Daoy (cell line): ENCODE measurements around the gene FAP. TPM values are rescaled to one million over a fixed set of nuclear protein-coding genes. Genes with fewer than 3 reads are reported as not detected.

Experiments used
- DNase-seq: peaks from one replicate; pipeline ENCODE4 v3.0.0-alpha.2; 2015; ENCODE audit warnings: low read depth
- total RNA-seq: library from RNA; depleted of rRNA; stranded (reverse); fragments of >200 nt; shearing (Covaris generic); gene quantifications from 2 replicates; pipeline ENCODE4 v1.2.3, GENCODE V29; 2014; rRNA removed

FAP gene, protein sequence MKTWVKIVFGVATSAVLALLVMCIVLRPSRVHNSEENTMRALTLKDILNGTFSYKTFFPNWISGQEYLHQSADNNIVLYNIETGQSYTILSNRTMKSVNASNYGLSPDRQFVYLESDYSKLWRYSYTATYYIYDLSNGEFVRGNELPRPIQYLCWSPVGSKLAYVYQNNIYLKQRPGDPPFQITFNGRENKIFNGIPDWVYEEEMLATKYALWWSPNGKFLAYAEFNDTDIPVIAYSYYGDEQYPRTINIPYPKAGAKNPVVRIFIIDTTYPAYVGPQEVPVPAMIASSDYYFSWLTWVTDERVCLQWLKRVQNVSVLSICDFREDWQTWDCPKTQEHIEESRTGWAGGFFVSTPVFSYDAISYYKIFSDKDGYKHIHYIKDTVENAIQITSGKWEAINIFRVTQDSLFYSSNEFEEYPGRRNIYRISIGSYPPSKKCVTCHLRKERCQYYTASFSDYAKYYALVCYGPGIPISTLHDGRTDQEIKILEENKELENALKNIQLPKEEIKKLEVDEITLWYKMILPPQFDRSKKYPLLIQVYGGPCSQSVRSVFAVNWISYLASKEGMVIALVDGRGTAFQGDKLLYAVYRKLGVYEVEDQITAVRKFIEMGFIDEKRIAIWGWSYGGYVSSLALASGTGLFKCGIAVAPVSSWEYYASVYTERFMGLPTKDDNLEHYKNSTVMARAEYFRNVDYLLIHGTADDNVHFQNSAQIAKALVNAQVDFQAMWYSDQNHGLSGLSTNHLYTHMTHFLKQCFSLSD
- 6.9 and 10.1 TPM in 2 replicates for total RNA-seq

DNA sequence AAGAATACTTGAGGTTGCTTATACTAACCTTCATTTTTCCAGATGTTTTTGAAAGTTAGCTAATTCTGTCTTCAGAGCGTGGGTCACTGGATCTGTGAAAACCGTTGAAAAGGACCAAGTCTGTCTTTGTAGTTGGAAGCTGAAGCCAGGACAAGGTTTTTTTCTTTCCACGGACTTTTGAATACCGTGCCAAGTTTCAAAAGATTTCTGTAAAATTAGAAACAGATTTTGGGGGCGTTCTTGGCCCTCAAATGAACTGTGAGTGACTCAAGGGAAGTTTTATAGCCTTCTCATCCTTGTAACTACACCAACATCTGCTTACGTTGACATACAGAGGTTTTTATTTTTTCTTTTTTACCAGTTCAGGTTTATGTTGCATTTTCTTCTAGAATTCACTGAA, at the start of gene FAP:
Gene FAP (minus strand): TSS at position 152 of the 400 bp plus-strand sequence. CDS start 118 bp downstream, at position 34.
- peak; percentile 53 for DNase-seq

GRCh38 chr2:162291748-162292147, 48.5 kb upstream of the FAP start:
- no peak for DNase-seq

DNA sequence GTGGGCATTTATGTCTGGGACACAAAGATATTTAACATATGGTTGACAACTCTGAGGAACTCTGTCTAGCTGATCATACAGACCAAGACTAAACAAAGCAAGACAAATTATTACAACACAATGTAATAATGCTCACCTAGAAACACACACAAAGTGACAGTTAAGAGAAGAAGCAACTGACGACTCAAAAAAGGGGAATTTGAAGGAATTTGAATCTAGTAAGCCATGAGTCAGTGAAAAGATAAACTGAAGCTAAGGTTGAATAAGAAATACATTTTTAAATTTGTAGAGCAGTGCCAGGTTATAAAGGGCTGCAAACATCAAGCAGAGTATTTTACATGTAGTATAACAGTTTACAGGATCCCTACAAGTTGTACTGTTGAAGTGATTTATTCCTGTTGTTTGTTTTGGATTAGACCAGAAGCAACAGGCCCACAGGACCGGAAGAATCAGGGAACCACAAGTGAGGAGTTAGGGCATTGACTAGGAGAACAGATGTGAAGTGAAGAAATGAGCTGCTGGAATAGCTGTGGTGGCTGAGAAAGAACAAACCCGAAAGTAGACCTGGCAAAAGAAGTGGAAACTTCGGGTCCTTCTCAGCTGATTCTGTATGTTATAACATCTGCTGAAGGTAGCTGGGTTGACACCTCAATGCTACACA, 39.6 kb upstream of the FAP start:
- no peak for DNase-seq

GRCh38 chr2:162280654-162281053, 37.4 kb upstream of the FAP start:
- no peak for DNase-seq

GRCh38 chr2:162277381-162277780, 34.1 kb upstream of the FAP start:
- DNase-seq, result no peak

DNA sequence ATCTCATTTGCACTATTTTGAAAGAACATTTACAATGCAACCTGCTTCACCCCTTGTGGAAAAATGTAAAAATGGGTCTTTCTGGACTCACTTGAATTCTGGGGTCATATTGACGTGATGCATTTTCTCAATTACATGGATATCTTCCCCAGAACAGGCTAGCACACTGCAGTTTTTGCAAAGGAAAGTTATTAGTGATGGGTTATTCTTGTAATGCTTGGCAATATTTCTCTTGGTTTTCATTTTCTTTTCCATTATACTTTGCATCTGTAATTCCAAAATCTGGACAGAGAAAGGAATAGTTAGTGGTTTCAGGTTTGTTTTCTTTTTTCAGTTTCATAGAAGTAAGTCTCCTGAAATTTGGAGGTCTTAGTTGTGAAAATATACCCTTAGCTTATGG, 24.8 kb upstream of the FAP start:
- no peak for DNase-seq

DNA sequence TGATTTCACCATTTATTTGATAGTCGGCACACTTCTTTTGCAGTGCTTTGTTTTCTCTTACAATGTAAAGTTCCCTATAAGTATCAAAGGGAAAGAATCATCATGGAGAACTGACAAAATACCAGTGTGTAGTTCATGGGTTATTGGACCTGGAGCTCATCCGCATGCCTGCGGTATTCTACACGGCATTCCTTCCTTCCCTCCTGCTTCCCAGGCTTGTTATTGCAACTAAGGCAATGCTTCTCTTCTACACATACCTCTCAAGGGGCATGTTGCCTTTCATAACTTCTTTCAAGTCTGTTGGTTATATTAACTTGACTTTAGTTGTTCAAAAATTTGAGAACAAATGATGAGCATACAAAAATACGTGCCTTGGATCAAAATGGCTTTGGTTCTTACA, 24.3 kb upstream of the FAP start:
- DNase-seq, result no peak

GRCh38 chr2:162266460-162266760, 23.2 kb upstream of the FAP start:
- DNase-seq, result no peak

DNA sequence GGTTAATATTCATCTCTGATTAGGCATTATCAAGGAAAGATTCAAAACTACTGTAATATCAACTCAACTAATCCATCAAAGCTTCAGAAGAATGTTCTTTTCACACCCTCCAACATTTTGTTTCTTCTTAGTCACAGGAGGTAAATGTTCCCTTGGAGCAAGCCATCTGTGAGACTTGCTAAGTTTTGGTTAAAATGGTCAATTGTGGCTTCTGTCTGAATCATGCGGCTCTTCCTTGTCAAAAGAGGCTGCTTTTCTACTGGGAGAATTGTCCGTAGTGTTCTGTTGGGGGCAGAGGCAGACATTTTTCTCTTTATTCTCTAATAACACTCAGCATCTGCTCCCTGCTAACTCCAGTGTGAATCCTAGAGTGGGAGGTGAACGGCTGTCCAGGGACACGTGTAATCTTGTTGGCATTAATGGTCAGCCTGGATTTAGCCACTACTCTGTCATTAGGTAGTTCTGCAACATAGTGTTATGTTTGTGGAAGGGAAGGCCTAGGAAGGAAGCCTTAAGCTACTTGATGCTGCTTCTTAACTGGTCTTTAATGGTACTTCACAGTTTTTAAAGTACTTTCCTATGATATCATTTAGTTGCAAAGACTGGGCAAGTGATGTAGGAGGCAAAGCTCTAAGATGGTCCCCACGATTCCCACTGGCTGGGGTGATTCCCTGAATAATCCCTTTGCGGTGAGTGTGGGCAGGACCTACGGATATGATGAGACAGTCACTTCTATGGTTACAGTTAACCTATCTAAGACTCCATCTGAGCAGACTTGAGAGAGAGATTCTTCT, 22.6 kb upstream of the FAP start:
- no peak for DNase-seq

- DNase-seq, result peak; percentile 37
These were observed 18.0 kb upstream of the FAP start for GRCh38 chr2:162261032-162261945.

DNA sequence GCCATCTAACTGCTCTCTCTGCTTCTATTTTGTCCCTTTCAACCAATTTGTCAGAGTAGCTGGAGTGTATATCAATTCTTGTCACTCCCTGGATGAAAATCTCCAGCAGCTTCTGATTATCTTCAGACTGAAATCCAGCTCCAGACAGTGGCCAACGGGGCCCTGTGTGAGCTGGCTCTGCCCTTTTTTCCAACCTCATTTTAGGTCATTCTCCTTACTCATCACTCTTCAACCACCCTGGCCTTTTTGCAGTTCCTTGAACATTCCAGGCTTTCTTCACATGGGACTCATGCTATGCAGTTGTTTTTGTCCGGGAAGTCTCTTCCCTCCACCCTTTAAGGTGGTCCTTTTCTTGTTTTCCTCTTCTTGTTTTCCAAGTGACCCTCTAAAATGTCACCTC, 15.4 kb upstream of the FAP start:
- no peak for DNase-seq

GRCh38 chr2:162258169-162258568, 14.9 kb upstream of the FAP start:
- DNase-seq, result no peak

GRCh38 chr2:162257425-162257824, 14.2 kb upstream of the FAP start:
- no peak for DNase-seq

DNA sequence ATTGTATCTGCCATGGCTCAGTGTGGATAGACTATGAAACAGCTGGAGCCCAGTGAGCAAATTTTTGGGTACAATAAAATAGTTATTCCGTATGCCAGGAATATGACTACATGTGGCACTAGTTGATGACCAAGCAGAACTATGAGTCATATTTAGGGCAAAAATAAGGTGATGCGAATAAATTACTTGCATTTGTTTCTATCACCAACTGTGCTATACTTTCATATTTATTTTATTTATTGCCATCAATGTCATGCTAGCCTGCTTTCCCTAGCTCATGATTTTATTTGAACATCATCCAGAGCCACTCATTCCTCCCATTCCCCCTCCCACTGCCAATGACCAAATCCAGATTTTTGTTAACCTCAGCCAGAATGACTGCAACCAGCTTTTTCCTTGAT, 13.3 kb upstream of the FAP start:
- no peak for DNase-seq

DNA sequence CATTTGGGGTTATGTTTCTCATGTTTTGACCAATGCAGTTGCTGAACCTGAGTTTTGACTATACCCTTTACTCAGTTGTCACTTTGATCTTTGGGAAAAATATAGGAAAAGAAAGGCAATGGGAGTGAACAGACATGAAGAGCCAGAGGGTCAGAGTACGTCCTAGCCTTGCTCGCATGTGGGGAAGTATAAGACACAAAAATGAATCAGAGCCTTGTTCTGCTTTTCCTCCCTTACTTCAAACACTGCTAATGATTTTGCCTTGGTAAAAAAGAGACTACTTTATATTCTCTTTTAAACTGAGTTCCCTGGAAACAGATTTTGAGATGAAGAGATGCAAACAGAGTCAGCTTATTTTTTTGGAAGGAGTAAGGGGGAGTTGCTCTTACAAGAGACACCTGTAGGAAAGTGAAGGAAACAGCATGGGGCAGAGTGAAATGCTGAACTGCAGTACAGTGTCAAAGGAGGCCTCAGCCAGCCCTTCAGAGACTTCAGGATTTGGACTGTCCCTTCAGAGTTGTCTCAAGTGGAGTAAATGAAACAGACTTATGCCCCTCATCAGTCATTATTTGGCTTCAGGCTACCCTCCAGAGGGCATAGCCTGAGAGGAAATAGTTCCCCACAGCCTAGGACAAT, 11.1 kb upstream of the FAP start:
- no peak for DNase-seq

DNA sequence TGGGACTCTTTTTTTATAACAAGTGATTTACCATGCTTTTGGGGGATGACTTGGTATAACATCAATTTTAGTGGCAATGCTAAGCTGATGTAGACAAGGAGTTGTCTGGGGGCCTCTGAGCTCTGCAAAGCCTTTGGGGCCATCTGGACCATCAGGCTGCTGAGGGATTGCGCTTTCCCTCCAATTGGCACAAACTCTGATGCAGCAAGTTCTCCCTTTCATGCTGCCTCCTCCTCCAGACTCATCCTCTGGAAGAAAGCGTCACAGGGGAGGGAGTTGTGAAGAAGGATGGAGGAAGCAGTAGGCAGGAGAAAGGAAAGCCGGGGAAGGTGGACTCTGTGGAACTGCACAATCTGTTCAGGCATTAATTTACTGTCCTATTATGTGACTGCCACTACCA, 10.2 kb upstream of the FAP start:
- no peak for DNase-seq

DNA sequence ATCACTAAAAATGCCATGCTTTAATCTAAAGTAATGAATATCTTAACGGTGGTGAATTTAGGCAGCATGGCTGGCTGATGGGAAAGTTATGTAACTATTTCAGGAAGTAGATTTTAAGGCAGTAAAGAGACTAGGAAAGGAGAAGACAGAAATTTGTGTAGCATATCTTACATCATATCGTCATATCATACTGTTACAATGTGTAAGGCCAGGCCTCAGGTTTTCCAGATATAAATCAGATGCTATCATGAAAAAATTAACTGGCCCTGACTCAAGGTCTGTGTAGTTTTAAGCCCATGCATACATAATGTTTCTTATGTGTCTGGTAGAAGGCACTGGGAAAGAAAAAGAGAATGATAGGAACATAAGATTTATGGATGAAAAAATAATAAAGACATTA, 8.9 kb upstream of the FAP start:
- DNase-seq, result no peak

DNA sequence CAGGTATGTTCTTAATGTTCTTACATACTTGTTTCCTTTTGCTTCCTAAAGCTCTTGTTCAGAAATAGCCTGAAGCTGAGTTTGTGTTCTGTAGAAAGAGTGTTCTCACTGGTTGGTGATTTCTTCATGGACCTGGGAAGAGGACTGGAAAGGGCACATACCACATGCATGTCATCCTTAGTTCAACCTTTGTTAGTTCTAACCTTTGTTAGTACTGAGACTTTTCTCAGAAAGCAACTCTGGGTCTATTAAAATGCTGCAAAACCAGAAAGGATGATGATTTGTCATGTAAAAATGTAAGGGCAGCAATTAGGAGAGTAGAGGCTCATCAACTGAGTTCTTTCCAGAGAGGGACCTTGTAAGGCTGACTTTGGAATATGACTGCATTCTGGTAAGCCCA, 2.5 kb upstream of the FAP start:
- DNase-seq, result peak; percentile 30

- DNase-seq, result no peak
These were observed 1.8 kb upstream of the FAP start for GRCh38 chr2:162245061-162245460.

DNA sequence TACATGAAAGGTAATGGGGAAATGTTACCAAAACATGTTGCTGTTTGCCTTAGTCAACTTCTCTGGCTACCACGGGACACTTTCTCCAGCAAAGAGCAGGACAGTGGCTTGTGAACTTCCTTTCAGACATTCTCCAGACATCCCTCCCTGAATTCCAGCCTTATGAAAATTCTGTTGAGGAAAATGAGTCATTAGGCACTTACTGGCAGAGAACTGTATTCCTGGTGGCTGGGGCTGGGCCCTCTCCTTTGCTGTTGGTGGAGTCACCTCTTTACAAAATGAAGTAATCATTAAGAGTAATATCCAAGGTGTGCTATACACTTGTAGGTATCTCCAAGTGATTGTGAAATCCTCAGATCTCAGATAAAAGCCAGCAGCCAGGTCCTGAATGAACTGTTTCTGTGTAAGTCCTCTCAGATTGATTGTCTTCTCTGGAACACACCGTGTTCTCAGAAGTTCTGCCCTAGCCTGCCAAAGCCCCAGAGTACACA, 1.3 kb upstream of the FAP start:
- DNase-seq, result peak; percentile 81
